Cardiac fibroblast (primary cell): Measurements from ENCODE around the gene FIZ1.

Experiments
- DNase-seq, 2 donors: peaks; one replicate each; pipeline versions ENCODE4 v3.0.0 to v3.0.0-alpha.2; 2010; ENCODE audit warnings: low read depth in 2 of 2
- H3K4me3 ChIP-seq, 2 donors: replicated peaks in 1 of 2; 1 replicate in 1 of 2; 2 replicates in 1 of 2; pipeline ENCODE4 v1.5.1; 2011; ENCODE audit warnings: low read depth in 2 of 2, low read length in 2 of 2, mild to moderate bottlenecking in 2 of 2, moderate library complexity in 1 of 2
- CTCF ChIP-seq: IDR thresholded peaks from one replicate; pipeline ENCODE4 v1.5.1; 2011; ENCODE audit warnings: low read depth, mild to moderate bottlenecking, low read length, inconsistent platforms

The FIZ1 gene

GRCh38 chr19:55613930-55614710 lies 14.8 kb upstream of the FIZ1 start:
- H3K4me3 ChIP-seq, result no peak overlapping the region
- no peak for DNase-seq
- TF ChIP-seq CTCF, result no peak

GRCh38 chr19:55613396-55613795 lies 14.1 kb upstream of the FIZ1 start:
- H3K4me3 ChIP-seq, result no peak overlapping the region
- DNase-seq, result no peak
- no peak for TF ChIP-seq CTCF

GRCh38 chr19:55611983-55612645 lies 12.8 kb upstream of the FIZ1 start:
- no peak for TF ChIP-seq CTCF
- no peak for DNase-seq
- no peak overlapping the region for H3K4me3 ChIP-seq

GRCh38 chr19:55611300-55611982 lies 12.1 kb upstream of the FIZ1 start:
- DNase-seq, result no peak
- H3K4me3 ChIP-seq, result no peak overlapping the region
- TF ChIP-seq CTCF, result no peak

GRCh38 chr19:55609326-55609725 lies 10.0 kb upstream of the FIZ1 start:
- TF ChIP-seq CTCF, result no peak
- DNase-seq, result no peak
- H3K4me3 ChIP-seq, result no peak overlapping the region

GRCh38 chr19:55606817-55607216 lies 7.5 kb upstream of the FIZ1 start:
- DNase-seq, result no peak
- TF ChIP-seq CTCF, result no peak
- peak overlapping the region; percentile 88 to 97 for H3K4me3 ChIP-seq
